ENCODE measurements around the gene AKR1D1.
A peak's percentile ranks its signal among the peaks of the same experiment; 100 is the strongest.
"Not testable (repeated sequence)": the region's sequence is repeated elsewhere in the genome, so short reads cannot be mapped to it uniquely, and the experiment has no call there.

Gene AKR1D1

GRCh38 chr7:138074540-138074939, 1.7 kb upstream of the AKR1D1 start:
- DNase-seq: no peak

GRCh38 chr7:138075350-138075749, 909 bp upstream of the AKR1D1 start:
- DNase-seq: no peak

- DNase-seq: not testable (repeated sequence)
These were observed 473 bp upstream of the AKR1D1 start for GRCh38 chr7:138075786-138076185.

- DNase-seq: no peak
These were observed 1.6 kb downstream of the AKR1D1 start for GRCh38 chr7:138077809-138078208.

- DNase-seq: no peak
These were observed 2.9 kb downstream of the AKR1D1 start for GRCh38 chr7:138079137-138079536.

- no peak for DNase-seq
These were observed 5.6 kb downstream of the AKR1D1 start for GRCh38 chr7:138081868-138082267.

- no peak for DNase-seq
These were observed 7.6 kb downstream of the AKR1D1 start for GRCh38 chr7:138083859-138084258.

- DNase-seq: no peak
These were observed 10.5 kb downstream of the AKR1D1 start for GRCh38 chr7:138086563-138087270.

GRCh38 chr7:138089080-138089901, 13.0 kb downstream of the AKR1D1 start:
- DNase-seq: peak; percentile 3

GRCh38 chr7:138091032-138091431, 14.8 kb downstream of the AKR1D1 start:
- no peak for DNase-seq

GRCh38 chr7:138091840-138092239, 15.6 kb downstream of the AKR1D1 start:
- DNase-seq: not testable (repeated sequence)

GRCh38 chr7:138092486-138093028, 16.3 kb downstream of the AKR1D1 start:
- no peak for DNase-seq

- DNase-seq: no peak
These were observed 20.0 kb downstream of the AKR1D1 start for GRCh38 chr7:138095972-138096935.

GRCh38 chr7:138097064-138097741, 20.9 kb downstream of the AKR1D1 start:
- DNase-seq: no peak

GRCh38 chr7:138099813-138100212, 23.6 kb downstream of the AKR1D1 start:
- DNase-seq: no peak

GRCh38 chr7:138105221-138105620, 29.0 kb downstream of the AKR1D1 start:
- no peak for DNase-seq

GRCh38 chr7:138115047-138115446, 38.8 kb downstream of the AKR1D1 start:
- DNase-seq: no peak

- peak; percentile 51 for DNase-seq
These were observed 39.9 kb downstream of the AKR1D1 start for GRCh38 chr7:138116141-138116540.

GRCh38 chr7:138116892-138117291, 40.6 kb downstream of the AKR1D1 start:
- DNase-seq: no peak

- DNase-seq: no peak
These were observed 44.0 kb downstream of the AKR1D1 start for GRCh38 chr7:138120140-138120827.

- no peak for DNase-seq
These were observed 45.9 kb downstream of the AKR1D1 start for GRCh38 chr7:138122162-138122561.

- peak; percentile 10 for DNase-seq
These were observed 48.9 kb downstream of the AKR1D1 start for GRCh38 chr7:138125119-138125518.

All from fibroblast of skin of right biceps (primary cell).